Ascending aorta (tissue), 2 donors: ENCODE data around the gene SLC46A2. TPM values are rescaled to one million over a fixed set of nuclear protein-coding genes. Genes with fewer than 3 reads are reported as not detected.

Experiments
- DNase-seq, 2 donors: peaks; one replicate each; pipeline ENCODE4 v3.0.0-alpha.2; 2019; ENCODE audit warnings: low spot score in 2 of 2
- H3K27ac ChIP-seq, 2 donors: fragments of 200-600 bp; sonication (generic); one replicate each; pipeline ENCODE4 v1.5.1; 2016 to 2017; ENCODE audit warnings: mild to moderate bottlenecking in 1 of 2
- H3K27me3 ChIP-seq: fragments of 200-600 bp; sonication (generic); one replicate; pipeline ENCODE4 v1.5.1; 2017
- H3K36me3 ChIP-seq, 2 donors: fragments of 200-600 bp; sonication (generic); one replicate each; pipeline ENCODE4 v1.5.1; 2016
- H3K4me1 ChIP-seq, 2 donors: fragments of 200-600 bp; sonication (generic); one replicate each; pipeline ENCODE4 v1.5.1; 2016 to 2017; ENCODE audit warnings: mild to moderate bottlenecking in 1 of 2
- H3K4me3 ChIP-seq, 2 donors: fragments of 200-600 bp; sonication (generic); one replicate each; pipeline ENCODE4 v1.5.1; 2016 to 2017; ENCODE audit warnings: mild to moderate bottlenecking in 1 of 2
- H3K9me3 ChIP-seq, 2 donors: fragments of 200-600 bp; sonication (generic); one replicate each; pipeline ENCODE4 v1.5.1; 2016
- CTCF ChIP-seq, 3 experiments: fragments of 200-600 bp in 2 of 3; fragments of 450-650 bp in 1 of 3; sonication (generic) in 2 of 3; IDR thresholded peaks; one replicate each; pipeline ENCODE4 v1.5.1; 2016 to 2019; ENCODE audit warnings: antibody characterized with exemption in 3 of 3, mild to moderate bottlenecking in 1 of 3, moderate library complexity in 1 of 3
- intact Hi-C: fragments of 100-400 bp; cut with DNase I; formaldehyde crosslinking; loops from one replicate; pipeline ENCODE4 v1.15.1; 2023
- total RNA-seq: library from RNA; depleted of rRNA; stranded (reverse); fragments of >200 nt; gene quantifications from one replicate; pipeline ENCODE4 v1.1.0, GENCODE V29; 2016

Gene SLC46A2
- total RNA-seq, 1 donor from 2014 or later = not detected

GRCh38 chr9:112917987-112918362, 27.3 kb upstream of the SLC46A2 start:
- DNase-seq = no peak
- Histone ChIP-seq H3K4me3 (no peak overlapping the region), H3K4me1 (no peaks in the 10 kb centered on the region), H3K36me3 (no peaks in the 10 kb centered on the region), H3K27me3 (no peaks in the 10 kb centered on the region), H3K9me3 (no peaks in the 10 kb centered on the region), H3K27ac (no peak overlapping the region)
- intact Hi-C loops = no loop called here
- TF ChIP-seq CTCF (IDR thresholded peaks at IDR 0.05) = no peak

DNA sequence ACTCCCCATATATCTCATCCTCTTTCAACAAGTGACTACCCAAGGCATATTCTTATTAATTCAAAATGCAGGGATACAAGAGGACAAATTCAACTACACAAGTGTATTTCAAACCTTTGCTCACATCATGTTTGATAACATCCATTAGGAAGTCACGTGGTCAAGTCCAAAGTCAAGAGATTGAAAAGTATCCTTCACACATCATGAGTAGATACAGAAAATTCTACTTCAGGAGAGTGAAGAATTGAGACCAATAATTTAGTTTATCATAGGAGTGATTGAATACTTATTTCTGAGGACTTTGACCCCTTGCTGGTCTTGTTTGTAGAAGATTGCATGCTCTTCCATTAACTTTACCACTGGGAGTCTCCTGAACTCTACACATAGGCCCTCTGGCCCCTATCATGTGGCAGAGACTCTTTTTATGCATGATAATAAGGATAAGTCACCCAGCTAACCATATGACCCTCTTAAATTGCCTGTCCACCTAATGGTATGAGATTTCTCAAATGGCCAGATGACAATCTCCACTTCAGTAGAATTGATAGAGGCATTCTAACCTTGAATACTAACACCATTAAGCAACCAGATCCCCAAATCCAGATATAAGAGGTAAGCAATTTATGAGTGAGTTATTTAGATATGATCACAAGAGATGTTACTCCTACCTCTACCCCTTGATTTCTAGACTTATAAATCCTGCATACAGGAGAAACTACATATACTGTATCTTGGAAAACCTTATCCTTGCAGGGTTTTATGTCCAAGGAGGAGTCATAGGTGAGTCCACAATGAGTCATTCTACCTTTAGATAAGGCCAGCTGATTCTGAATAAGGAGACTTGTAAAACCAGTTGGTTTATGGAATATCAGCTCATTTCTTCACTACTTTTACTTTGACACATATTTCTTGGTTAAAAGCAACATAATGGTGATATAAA, 26.6 kb upstream of the SLC46A2 start:
- Histone ChIP-seq H3K4me1 (no peaks in the 10 kb centered on the region), H3K27ac (no peak overlapping the region), H3K9me3 (no peaks in the 10 kb centered on the region), H3K27me3 (no peaks in the 10 kb centered on the region), H3K36me3 (no peaks in the 10 kb centered on the region), H3K4me3 (no peak overlapping the region)
- intact Hi-C loops = no loop called here
- TF ChIP-seq CTCF (IDR thresholded peaks at IDR 0.05) = no peak
- no peak for DNase-seq

- DNase-seq = no peak
- Histone ChIP-seq H3K4me3 (no peak overlapping the region), H3K27me3 (no peaks in the 10 kb centered on the region), H3K4me1 (no peaks in the 10 kb centered on the region), H3K27ac (no peak overlapping the region), H3K36me3 (no peaks in the 10 kb centered on the region), H3K9me3 (no peaks in the 10 kb centered on the region)
- TF ChIP-seq CTCF (IDR thresholded peaks at IDR 0.05) = no peak
- intact Hi-C loops = no loop called here
These were observed 23.8 kb upstream of the SLC46A2 start for GRCh38 chr9:112914524-112914923.

DNA sequence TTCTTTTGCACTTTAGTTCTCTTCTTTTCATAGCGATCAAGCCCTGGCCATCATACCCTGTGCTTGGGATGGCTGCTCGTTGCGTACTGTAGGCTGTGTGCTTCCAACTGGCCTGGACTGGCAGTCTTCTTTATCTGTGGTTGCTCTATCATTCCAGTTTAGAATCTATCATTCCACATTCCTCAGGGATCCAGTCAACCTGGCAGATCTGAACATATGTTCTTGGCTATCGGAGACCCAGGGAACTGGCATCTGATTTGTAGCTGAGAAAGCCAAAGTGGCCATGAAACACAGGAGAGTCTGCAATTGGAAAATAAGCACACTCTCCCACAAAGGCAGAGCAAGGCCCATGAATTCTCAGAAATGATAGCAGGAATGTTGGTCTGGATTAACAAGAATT, 22.6 kb upstream of the SLC46A2 start:
- Histone ChIP-seq H3K36me3 (no peaks in the 10 kb centered on the region), H3K27ac (no peak overlapping the region), H3K4me3 (no peak overlapping the region), H3K4me1 (no peaks in the 10 kb centered on the region), H3K9me3 (no peaks in the 10 kb centered on the region), H3K27me3 (no peaks in the 10 kb centered on the region)
- TF ChIP-seq CTCF (IDR thresholded peaks at IDR 0.05) = no peak
- intact Hi-C loops = no loop called here
- no peak for DNase-seq

GRCh38 chr9:112912636-112913035, 22.0 kb upstream of the SLC46A2 start:
- no peak for DNase-seq
- H3K9me3 ChIP-seq = no peaks in the 10 kb centered on the region
- H3K27ac ChIP-seq = no peak overlapping the region
- TF ChIP-seq CTCF (IDR thresholded peaks at IDR 0.05) = no peak
- no peaks in the 10 kb centered on the region for H3K36me3 ChIP-seq
- H3K27me3 ChIP-seq = no peaks in the 10 kb centered on the region
- H3K4me1 ChIP-seq = no peaks in the 10 kb centered on the region
- no peak overlapping the region for H3K4me3 ChIP-seq
- intact Hi-C loops = no loop called here
